OCI-LY7 (cell line): ENCODE data around the gene CBFA2T2. TPM values are rescaled to one million over a fixed set of nuclear protein-coding genes. Genes with fewer than 3 reads are reported as not detected.
"Not testable (repeated sequence)": the region's sequence is repeated elsewhere in the genome, so short reads cannot be mapped to it uniquely, and the experiment has no call there.

ENCODE experiments used
- BruUV-seq: library from RNA; stranded (reverse); fragments of 400-500 nt; replicated peaks from 2 replicates; lab custom pipeline; 2021; lab: Mats Ljungman, UMichigan
- CTCF ChIA-PET: fragments of 300-600 bp; sonication (Branson Sonifier 250); formaldehyde crosslinking; loops from one replicate; lab custom pipeline; 2022; ENCODE audit warnings: antibody characterized with exemption; ENCODE audit not compliant: unreplicated experiment; lab: Charles Lee
- POLR2A ChIA-PET: fragments of 300-600 bp; sonication (Branson Sonifier 250); formaldehyde crosslinking; loops from one replicate; lab custom pipeline; 2022; ENCODE audit warnings: antibody characterized with exemption; lab: Charles Lee
- DNase-seq: peaks from one replicate; pipeline ENCODE4 v3.0.0-alpha.2; 2015; ENCODE audit warnings: low spot score
- H2AFZ ChIP-seq: fragments of 200-600 bp; sonication (generic), shearing (Covaris generic); 2 replicates; pipeline ENCODE4 v1.6.1; 2014; ENCODE audit warnings: mild to moderate bottlenecking, antibody characterized with exemption, low read length, moderate library complexity
- H3K27ac ChIP-seq: fragments of 200-600 bp; sonication (generic); 2 replicates; pipeline ENCODE4 v1.5.1; 2014; ENCODE audit warnings: mixed run types, low read depth, mild to moderate bottlenecking, moderate library complexity, low read length, inconsistent platforms; ENCODE audit not compliant: poor library complexity, severe bottlenecking
- H3K36me3 ChIP-seq: fragments of 200-600 bp; sonication (generic); 2 replicates; pipeline ENCODE4 v1.6.1; 2014; ENCODE audit warnings: mild to moderate bottlenecking, antibody characterized with exemption, low read length, moderate library complexity, mixed read lengths; ENCODE audit not compliant: insufficient read depth
- H3K4me1 ChIP-seq: fragments of 200-600 bp; sonication (generic); 2 replicates; pipeline ENCODE4 v1.5.1; 2014; ENCODE audit warnings: mild to moderate bottlenecking, low read length; ENCODE audit not compliant: insufficient read depth, poor library complexity, severe bottlenecking
- H3K4me2 ChIP-seq: fragments of 200-600 bp; sonication (generic); 2 replicates; pipeline ENCODE4 v1.6.1; 2014; ENCODE audit warnings: mild to moderate bottlenecking, low read length
- H3K4me3 ChIP-seq: fragments of 200-600 bp; sonication (generic); 2 replicates; pipeline ENCODE4 v1.5.1; 2014; ENCODE audit warnings: mild to moderate bottlenecking, low read depth, low read length; ENCODE audit not compliant: poor library complexity, severe bottlenecking
- H3K79me2 ChIP-seq: fragments of 200-600 bp; sonication (generic); 2 replicates; pipeline ENCODE4 v1.6.1; 2016; ENCODE audit warnings: low read depth, mild to moderate bottlenecking, low read length, moderate library complexity, mixed read lengths; ENCODE audit not compliant: insufficient read depth
- H3K9me2 ChIP-seq: fragments of 200-600 bp; sonication (generic); 2 replicates; pipeline ENCODE4 v1.6.1; 2016; ENCODE audit warnings: mild to moderate bottlenecking, low read length, mixed read lengths; ENCODE audit not compliant: insufficient read depth
- H3K9me3 ChIP-seq: fragments of 200-600 bp; sonication (generic); 2 replicates; pipeline ENCODE4 v1.6.1; 2014; ENCODE audit warnings: mild to moderate bottlenecking, mixed run types, low read length, mixed read lengths
- H4K20me1 ChIP-seq: fragments of 200-600 bp; sonication (generic); 2 replicates; pipeline ENCODE4 v1.6.1; 2014; ENCODE audit warnings: mild to moderate bottlenecking, antibody characterized with exemption, low read length, moderate library complexity, mixed read lengths; ENCODE audit not compliant: insufficient read depth
- EZH2phosphoT487 ChIP-seq: fragments of 200-600 bp; sonication (generic); IDR thresholded peaks from 2 replicates; pipeline ENCODE4 v1.6.1; 2018; ENCODE audit warnings: low read depth, borderline replicate concordance, mild to moderate bottlenecking, mixed run types, antibody characterized with exemption, low read length, moderate library complexity, mixed read lengths
- intact Hi-C: fragments of 100-400 bp; cut with micrococcal nuclease; formaldehyde crosslinking; loops from one replicate; pipeline ENCODE4 v1.10.0; 2022; ENCODE audit not compliant: unreplicated experiment
- total RNA-seq, 2 experiments: library from RNA; depleted of rRNA in 1 of 2; stranded (reverse); fragments of >200 nt in 1 of 2; shearing (Covaris generic) in 1 of 2; gene quantifications; 2 replicates each; pipeline ENCODE4 v1.2.3, GENCODE V29; 2014 to 2022
- TF ChIP-seq, protein P1 (sequence below): fragments of 200-600 bp; sonication (generic); conservative IDR thresholded peaks from 2 replicates; pipeline ENCODE4 v1.5.1; 2014; ENCODE audit warnings: mild to moderate bottlenecking, antibody characterized with exemption, low read length, moderate library complexity, mixed read lengths

The CBFA2T2 gene
- total RNA-seq, 2 experiments from 2014 or later, result 20.7 to 32.9 TPM

DNA sequence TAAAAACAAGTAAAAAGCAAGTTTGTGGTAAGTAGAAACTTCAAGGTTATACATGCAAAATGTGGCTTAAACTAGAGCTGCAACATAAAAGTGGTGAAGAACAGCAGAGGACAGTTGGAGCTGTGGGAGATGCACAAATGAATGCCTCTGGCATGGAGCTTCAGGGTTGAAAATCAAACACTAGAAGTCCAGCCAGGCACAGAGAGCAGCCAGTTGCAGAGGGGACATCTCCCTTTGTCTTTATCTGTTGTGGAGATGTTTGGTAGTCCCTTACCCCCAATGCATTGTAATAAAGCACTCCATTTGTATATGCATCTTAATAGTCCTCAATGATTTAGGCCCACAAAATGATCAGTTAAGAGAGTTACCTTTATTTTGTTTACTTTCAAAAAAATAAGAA, 99.2 kb downstream of the CBFA2T2 start:
- DNase-seq, result no peak
- TF ChIP-seq EZH2phosphoT487, result no peak
- BruUV-seq, result no TSS peak
- Histone ChIP-seq H3K36me3 (peaks cover 32% of the 10 kb centered on the region), H3K4me1 (peaks cover 30% of the 10 kb centered on the region), H3K9me2 (no peaks in the 10 kb centered on the region), H2AFZ (no peak overlapping the region), H3K4me3 (no peak overlapping the region), H3K27ac (no peak overlapping the region), H3K79me2 (peaks cover 83% of the 10 kb centered on the region), H4K20me1 (no peaks in the 10 kb centered on the region), H3K4me2 (no peak overlapping the region), H3K9me3 (no peaks in the 10 kb centered on the region)
- POLR2A ChIA-PET, result interaction anchor here (0.9 to 2.7 kb wide), 7 partner anchors 10 to 713 kb away, joined by 3 to 29 read pairs (median 4); no protein-coding TSS in a partner anchor
- CTCF ChIA-PET, result interaction anchor here (1.5 kb wide), 1 partner anchor 11 kb away, joined by 3 read pairs; no protein-coding TSS in a partner anchor
- intact Hi-C loops, result no loop called here

- intact Hi-C loops, H3K4me2 ChIP-seq, H3K9me3 ChIP-seq, CTCF ChIA-PET, POLR2A ChIA-PET, H2AFZ ChIP-seq, H3K27ac ChIP-seq, H4K20me1 ChIP-seq, H3K9me2 ChIP-seq, BruUV-seq, DNase-seq, H3K4me3 ChIP-seq: not testable (repeated sequence)
- Histone ChIP-seq H3K79me2 (peaks cover 73% of the 10 kb centered on the region), H3K36me3 (peaks cover 34% of the 10 kb centered on the region), H3K4me1 (peaks cover 30% of the 10 kb centered on the region)
Measured at GRCh38 chr20:33591901-33592300, 102.0 kb downstream of the CBFA2T2 start.

- no peak overlapping the region for H3K4me3 ChIP-seq
- TF ChIP-seq, protein P1, sequence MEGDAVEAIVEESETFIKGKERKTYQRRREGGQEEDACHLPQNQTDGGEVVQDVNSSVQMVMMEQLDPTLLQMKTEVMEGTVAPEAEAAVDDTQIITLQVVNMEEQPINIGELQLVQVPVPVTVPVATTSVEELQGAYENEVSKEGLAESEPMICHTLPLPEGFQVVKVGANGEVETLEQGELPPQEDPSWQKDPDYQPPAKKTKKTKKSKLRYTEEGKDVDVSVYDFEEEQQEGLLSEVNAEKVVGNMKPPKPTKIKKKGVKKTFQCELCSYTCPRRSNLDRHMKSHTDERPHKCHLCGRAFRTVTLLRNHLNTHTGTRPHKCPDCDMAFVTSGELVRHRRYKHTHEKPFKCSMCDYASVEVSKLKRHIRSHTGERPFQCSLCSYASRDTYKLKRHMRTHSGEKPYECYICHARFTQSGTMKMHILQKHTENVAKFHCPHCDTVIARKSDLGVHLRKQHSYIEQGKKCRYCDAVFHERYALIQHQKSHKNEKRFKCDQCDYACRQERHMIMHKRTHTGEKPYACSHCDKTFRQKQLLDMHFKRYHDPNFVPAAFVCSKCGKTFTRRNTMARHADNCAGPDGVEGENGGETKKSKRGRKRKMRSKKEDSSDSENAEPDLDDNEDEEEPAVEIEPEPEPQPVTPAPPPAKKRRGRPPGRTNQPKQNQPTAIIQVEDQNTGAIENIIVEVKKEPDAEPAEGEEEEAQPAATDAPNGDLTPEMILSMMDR, result no peak
- TF ChIP-seq EZH2phosphoT487, result no peak
- H3K79me2 ChIP-seq, result peaks cover 53% of the 10 kb centered on the region
- H3K27ac ChIP-seq, result no peak overlapping the region
- peaks cover 18% of the 10 kb centered on the region for H3K4me1 ChIP-seq
- no peaks in the 10 kb centered on the region for H4K20me1 ChIP-seq
- intact Hi-C loops, result no loop called here
- peaks cover 50% of the 10 kb centered on the region for H3K36me3 ChIP-seq
- no peak overlapping the region for H3K4me2 ChIP-seq
- POLR2A ChIA-PET, result interaction anchor here (1.1 to 1.9 kb wide), 3 partner anchors 9 to 40 kb away, joined by 3 to 4 read pairs (median 4); no protein-coding TSS in a partner anchor
- no peaks in the 10 kb centered on the region for H3K9me2 ChIP-seq
- H3K9me3 ChIP-seq, result no peaks in the 10 kb centered on the region
- BruUV-seq, result no TSS peak
- H2AFZ ChIP-seq, result no peak overlapping the region
- CTCF ChIA-PET, result no interaction called here
- DNase-seq, result no peak
Measured at GRCh38 chr20:33594743-33595142, 104.8 kb downstream of the CBFA2T2 start.
